IPS-11a (cell line): Measurements from ENCODE around the gene SULF2.

Experiments
- H3K4me3 ChIP-seq: one replicate; pipeline ENCODE4 v1.5.1; 2013; ENCODE audit warnings: low read depth, low read length, control low read depth

SULF2 gene

DNA sequence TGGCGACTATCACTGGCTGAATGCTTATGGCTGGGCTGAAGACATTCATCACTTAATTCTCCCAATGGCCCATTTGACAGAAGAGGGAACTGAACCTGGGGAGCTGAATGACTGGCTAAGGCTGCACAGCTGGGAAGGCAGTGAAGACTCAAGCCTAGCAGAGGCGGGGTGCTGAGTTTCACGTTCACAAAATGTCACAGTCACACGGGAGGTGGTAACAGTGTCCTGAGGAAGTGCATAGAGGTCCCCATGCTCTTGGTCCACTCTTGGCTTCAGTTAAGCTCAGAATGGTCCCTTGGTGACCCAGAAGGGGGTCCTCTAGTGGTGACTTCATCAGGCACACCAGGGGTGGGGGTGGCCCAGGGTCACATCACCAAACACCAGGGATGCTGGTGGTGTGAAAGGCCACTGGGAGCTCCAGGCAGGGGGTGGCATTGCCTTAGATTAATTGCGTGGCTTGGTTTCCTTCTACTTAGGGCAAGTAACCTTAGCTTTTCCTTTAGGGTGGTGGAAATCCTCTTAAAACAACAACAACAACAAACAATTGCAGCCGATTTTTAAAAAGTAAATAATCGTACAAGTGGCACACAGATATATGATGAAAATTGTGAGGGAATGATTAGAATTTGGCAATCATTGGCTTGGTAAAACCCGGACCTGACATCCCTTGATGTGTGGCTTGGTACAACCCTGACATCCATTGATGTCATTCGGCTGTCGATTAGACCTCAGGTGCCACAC lies 45.0 kb downstream of the SULF2 start:
- no peak overlapping the region for H3K4me3 ChIP-seq

DNA sequence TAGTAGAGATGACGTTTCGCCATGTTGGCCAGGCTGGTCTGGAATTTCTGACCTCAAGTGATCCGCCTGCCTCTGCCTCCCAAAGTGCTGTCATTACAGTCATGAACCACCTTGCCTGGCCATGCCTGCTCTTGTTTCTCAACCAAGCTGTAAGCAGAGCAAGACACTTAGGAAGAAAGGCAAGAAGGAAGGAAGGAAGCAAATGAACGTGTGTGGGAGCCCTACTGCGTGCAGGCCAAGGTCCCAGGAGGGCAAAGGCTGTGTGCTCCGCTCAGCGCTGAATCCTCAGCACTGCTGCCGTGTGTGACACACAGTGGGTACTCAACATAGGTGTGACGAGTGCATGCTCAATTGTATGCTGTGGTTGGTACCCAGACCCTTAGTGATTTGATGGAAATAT lies 47.4 kb downstream of the SULF2 start:
- no peak overlapping the region for H3K4me3 ChIP-seq

DNA sequence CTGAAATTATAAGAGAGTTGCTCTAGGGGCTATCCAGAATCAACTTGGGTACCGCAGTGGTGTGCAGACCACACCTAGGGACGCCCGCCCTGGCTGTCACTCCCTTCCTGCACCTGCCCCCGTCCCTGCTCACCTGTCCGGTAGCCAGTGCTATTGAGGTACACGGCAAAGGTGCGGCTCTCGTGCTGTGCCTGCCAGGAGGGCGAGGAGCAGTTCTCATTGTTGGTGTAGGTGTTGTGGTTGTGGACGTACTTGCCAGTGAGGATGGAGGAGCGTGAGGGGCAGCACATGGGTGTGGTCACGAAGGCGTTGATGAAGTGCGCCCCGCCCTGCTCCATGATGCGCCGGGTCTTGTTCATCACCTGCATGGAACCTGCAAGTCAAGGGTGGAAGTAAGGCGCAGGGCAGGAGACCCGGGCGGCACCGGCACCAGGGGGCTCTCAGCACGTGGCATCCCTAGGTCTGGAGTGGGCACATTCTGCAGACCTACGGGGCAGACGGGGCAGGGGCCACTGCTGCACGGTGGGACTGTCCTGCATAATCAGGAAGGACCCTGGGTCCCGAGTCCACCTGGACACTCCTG lies 48.6 kb downstream of the SULF2 start:
- no peak overlapping the region for H3K4me3 ChIP-seq

DNA sequence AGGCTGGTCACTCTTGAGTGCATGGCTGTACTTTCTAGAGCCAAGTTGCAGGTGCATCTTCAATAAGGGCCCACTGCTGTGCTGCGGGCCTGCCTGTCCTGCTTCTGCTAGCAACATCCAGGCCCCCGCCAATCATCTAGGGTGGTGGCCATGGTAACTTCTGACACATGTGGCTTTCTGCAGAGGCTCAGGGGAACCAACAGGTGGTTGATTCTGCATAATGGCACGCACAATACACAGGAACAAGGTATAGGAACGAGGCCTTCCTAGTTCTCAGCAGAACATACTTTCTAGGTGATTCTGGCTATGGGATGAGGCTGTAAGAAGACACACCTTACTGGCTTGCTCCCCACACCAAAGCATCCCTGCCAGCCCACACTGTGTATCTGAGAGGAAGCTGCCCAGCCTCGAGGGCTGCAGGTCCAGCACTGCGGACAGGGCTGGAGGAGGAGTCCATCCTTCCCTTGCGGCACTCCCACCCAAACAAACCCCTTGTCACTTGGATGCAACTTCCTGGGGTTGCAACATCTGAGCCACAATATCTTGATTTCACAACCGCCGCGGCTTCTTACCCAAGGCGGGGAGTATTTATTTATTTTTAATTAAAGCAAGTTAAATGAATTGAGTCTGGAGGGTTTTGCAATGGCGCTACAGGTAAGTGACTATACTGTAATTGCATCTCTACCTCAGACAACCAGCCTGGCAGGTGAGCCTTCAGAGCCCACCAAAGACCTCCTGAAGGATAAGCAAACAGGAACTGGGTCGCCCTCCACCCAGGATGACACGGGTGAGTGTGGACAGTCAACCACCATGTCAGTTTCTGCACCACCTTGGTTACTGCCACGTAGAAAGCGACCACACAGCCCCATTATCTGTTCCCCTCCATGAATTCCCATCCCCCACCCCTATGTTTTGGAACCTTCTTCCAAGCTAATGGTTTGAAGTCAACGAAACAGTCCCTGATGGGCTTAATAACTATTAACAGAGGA lies 49.6 kb downstream of the SULF2 start:
- H3K4me3 ChIP-seq, result no peak overlapping the region

DNA sequence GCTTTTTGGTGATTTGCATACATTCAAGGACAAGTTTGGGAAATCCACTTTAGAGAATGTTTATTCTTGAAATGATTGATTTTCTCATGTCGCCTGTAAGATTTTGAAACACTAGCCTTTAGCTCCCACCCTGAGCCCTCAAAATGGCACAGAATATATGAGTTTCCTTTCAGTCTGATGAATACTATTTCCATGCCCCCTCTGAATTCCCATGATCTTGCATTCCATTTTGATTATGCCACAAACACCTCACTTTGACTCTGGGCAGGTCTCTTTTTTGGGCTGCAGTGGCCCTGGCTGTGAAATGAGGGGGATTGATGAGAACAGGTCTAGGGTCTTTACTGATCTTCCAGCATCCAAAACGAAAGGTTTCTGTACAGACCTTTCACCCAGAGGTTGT lies 50.4 kb downstream of the SULF2 start:
- H3K4me3 ChIP-seq, result no peak overlapping the region

DNA sequence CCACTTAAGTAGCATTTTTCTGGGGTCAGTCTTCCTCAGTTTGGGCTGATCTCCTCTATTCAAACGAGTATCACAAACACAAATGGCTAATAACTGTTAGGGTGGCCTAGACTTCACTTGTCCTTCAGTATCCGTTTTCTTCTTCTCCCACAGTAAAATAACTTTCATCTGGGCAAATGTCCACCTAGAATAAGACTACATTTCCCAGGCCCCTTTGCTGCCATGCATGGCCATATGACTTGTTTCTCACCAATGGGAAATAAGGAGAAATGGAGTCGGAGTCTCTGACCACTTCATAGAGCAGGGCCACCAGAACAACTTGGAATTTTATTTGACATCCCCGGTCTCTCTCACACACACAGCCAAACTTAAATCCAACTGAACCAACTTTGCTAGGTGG lies 51.4 kb downstream of the SULF2 start:
- no peak overlapping the region for H3K4me3 ChIP-seq

DNA sequence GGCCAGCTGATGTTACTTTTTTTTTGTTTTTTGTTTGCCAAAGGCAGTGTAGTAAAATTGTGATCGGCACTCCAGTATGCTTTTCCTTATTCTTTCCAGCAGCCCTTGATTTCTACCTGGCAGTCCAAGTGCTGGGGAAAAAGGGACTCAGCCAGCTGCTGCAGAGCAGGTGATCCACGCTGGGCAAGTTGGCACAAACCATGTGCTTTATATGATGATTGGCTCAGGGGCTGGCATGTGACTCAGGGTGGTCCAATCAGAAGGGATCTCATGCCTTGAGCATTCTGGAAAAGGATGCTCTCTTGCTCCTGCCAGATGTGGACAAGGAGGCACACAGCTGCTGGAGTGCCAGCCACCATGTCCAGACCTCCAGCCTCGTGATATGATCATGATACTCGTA lies 54.5 kb downstream of the SULF2 start:
- H3K4me3 ChIP-seq, result no peak overlapping the region

DNA sequence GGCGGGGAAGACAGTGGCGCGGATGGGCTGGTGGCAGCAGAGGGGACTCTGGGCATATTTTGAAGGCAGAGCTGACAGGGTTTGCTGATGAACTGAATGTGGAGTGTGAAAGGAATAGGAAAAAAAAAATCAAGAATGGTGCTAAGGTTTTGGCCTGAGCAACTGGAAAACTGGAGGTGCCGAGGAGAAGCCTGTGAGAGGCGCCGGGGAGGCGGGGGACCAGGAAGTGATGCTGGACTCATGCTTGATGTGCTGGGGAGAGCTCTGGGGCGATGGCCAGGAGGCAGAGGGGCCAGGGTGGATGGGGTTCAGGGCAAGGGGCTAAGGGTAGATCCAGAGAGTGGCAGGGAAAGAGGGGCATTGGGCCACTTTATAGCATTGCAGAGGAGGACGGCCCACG lies 55.8 kb downstream of the SULF2 start:
- H3K4me3 ChIP-seq, result no peak overlapping the region

DNA sequence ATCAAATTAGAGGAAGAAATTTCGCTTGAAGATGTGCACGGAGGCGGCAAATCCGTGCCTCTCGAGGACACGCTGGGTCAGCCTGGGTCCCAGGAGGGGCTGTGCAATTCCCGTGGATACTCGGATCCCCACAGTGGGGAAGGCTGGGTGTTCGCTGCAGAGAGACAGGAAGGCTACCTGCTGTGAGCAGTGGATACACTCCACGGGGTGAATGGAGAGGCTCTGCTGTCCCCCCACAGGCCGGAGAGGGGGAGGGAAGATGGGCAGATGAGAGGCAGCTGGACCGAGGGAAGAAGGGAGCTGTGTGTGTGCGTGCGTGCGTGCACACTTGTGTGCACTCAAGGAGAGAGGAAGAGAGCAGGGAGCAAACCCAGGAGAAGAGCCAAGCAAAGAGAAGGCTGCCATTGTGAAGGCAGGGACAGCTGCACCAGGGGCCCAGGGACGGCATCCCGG lies 57.3 kb downstream of the SULF2 start:
- no peak overlapping the region for H3K4me3 ChIP-seq

DNA sequence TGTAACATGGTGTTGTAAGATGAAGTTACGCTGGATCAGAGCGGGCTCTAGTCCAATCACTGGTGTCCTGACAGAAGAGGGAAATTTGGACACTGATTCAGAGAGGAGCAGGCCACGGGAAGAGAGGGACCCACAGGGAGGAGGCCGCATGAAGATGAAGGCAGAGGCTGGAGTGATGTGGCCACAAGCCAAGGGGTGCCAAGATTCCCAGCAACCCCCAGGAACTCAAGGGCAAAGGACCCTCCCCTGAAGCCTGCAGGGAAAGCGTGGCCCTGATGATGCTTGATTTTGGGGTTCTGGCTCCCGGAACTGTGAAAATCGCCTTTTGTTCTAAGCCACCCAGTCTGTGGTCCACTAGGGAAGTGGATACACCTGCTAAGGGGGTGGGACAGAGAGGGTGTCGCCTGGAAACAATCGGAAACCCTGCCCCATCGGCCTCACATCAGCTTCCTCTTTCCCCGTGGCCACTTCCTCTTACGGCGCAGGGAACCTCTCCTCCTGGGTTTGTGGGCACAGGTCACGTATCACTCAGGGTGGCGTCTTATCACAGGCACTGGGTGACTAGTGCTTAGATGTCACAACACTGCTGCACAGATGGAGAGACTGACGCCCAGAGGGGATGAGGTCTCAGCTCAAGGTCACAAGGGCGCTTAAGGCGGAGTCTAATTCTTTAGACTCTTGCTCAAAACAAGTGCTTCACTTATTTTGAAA lies 58.0 kb downstream of the SULF2 start:
- no peak overlapping the region for H3K4me3 ChIP-seq

DNA sequence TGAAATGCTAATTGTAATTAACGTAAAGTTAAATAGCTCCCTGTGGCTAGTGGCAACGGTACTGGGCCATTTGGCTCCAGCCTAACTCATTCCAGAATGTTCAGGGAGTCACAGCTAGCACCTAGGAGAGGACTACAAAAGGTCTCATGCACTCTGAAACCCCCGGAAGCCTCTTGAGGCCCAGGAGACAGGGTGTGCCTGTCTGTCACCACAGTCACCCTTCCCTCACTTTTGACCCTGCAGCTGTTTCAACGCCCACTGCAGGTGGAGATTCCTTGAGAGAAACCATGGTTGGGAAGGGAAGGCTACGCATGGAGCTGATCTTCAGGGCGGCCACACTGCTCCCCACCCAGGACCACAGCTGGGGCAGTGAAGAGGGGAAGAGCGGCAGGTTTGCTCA lies 58.6 kb downstream of the SULF2 start:
- H3K4me3 ChIP-seq, result no peak overlapping the region

DNA sequence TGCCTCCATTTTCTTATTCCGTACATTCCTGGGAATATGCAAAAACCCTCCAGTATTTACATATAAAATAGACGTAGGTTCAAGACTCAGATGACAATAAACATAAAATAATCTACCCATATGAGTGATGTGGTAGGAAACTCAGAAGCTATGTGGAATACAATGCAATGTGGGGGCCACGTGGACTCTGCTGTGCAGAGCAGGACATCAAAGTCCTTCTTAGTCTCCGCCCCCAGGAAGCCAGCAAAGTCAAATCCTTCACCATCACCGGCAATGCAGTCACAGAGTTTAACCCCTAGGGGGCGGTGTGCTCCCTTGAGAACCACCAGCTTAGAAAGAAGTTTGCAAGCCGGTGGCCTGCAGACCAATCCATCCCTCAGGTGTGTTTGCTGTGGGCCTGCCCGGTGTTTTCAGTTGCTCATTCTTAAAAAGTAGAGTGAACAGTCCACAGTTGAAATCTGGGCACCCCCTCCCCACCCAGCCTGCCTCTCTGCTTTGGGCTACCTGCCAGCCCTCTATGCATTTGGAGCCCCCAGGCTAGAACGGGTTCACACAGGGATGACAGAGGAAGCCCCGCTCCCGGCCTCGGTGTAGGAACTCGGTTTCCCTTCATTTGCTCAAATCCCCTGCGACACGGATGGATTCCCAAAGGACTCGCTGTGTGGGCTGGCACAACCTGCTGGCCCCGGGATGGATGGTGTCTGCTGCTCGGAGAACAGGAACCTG lies 59.9 kb downstream of the SULF2 start:
- no peak overlapping the region for H3K4me3 ChIP-seq

DNA sequence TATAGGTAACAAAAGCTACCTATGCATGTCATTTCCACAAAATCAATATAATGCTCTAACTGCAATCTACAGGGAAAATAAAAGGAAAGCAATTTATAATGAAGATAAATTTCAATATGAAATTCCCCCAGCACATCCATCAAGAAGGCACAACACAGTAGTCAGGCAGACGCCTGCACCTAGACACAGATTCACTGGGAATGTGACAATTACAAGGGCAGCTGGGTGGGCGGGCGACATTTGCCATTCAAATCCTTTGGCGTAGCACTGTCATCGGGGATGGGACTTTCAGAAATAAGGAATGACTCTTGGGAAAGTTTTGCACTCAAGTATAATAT lies 60.4 kb downstream of the SULF2 start:
- H3K4me3 ChIP-seq, result no peak overlapping the region

DNA sequence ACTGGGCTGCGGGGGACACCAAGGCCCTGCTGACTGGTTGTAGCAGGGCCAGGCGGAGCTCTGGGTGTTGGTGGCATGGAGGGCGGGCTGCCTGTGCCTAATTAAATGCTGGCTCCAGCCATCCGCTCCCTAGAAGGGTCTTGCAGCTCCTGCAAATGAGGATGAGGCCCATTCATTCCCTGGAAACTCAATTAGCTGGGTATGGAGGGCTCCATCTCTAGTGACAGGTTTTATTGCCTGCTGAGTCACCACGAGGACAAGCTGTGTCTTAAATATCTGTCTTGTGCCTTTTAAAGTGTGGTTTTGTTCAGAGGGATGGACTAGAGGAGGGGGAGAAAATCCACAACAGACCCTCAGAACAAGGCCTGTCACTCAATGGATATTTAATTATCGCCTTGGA lies 60.9 kb downstream of the SULF2 start:
- H3K4me3 ChIP-seq, result no peak overlapping the region

DNA sequence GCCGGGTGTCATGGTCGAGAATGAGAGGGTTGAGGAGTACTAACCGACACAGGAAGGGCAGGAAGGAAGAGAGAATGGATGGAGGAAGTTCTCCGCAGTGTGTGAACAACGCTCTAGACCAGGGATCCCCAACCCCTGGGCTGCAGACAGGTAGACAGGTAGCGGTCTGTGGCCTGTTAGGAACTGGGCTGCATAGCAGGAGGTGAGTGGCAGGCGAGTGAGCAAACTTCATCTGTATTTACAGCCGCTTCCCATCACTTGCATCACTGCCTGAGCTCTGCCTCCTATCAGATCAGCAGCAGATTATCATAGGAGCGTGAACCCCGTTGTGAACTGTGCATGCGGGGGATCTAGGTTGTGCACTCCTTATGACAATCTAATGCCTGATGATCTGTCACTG lies 62.0 kb downstream of the SULF2 start:
- H3K4me3 ChIP-seq, result no peak overlapping the region

DNA sequence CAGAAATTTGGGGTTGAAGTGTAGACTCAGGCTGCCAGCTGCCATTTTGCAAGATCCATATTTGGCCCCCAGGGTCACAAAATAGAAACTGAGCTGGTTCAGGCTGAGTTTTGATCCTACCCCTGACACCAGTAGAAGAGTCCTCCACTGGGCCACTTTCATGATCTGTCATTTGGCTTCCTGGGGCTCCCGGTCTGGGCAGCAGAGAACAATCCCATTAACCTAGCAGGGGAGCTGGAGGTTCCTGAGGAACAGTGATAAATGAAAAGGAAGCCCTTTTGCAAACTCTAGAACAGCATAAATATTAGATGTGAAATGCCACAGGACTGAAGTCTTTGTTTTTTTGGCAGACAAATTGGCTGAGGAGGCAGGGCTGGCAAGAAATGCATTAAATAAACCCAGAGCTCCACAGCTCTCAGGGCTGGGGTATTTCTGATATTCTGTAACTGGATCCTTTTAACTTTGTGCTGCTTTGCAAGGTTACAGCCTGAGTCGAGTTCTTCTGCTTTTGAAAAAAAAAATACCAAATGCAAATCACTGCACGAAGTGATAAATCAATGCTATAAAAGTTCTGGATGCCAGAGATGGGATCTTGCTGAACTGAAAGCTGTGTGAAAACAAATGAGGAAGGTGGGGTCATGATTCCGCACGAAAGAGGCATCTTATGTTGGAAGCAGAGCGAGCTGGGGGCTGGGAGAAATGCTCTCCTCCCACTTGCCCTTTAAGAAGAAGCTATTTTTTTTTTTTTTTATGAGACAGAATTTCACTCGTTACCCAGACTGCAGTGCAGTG lies 64.4 kb downstream of the SULF2 start:
- no peak overlapping the region for H3K4me3 ChIP-seq

DNA sequence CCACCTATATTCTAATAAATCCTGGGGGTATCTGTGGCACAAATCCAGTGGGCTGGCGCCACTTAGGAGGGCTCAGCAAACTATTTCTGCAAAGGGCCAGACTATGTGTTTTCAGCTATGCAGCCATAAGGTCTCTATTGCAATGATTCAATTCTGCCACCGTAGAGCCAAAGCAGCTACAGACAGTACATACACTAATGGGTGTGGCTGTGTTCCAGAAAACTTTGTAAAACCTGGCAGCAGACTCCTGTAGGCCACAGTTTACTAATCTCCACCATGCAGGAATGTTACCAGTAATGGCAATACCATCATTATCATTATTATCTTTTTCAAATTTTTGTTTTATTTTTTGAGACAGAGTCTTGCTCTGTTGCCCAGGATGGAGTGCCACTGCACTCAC lies 65.7 kb downstream of the SULF2 start:
- H3K4me3 ChIP-seq, result no peak overlapping the region

DNA sequence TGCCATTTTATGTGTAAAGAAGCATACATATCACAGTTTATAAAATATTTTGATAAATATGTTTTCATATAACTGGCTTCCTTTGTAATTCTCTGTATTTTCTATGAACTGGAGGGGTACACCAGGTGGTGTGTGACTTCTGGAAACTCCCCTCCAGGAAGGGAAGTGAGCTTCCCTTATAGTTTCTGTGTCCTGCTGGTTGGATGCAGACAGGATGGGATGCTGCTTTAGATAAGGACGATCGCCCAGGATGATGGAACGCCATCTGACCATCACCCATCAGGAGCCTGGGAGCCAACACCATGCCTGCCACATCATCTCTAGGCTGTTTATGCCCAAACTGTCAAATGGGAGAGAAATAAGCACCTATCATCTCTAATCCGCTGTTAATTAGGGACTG lies 66.1 kb downstream of the SULF2 start:
- no peak overlapping the region for H3K4me3 ChIP-seq

DNA sequence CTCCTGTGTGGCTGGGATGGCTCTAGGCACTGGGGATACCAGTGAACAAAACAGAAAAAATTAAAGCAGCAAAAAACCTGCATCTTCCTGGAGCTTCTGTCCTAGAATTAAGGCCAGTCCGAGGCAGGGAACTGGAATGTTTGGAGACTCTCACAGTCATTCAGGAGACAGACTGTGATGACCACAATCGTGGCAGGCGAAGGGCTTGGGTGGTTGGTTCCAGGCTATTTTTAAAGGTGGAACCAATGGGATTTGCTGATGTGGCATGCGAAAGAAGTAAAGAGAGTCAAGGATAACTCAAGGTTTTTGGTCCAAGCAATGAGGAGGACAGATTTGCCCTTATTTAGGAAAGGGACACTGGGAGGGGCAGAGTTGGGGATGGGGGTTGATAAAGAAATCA lies 66.9 kb downstream of the SULF2 start:
- no peak overlapping the region for H3K4me3 ChIP-seq

DNA sequence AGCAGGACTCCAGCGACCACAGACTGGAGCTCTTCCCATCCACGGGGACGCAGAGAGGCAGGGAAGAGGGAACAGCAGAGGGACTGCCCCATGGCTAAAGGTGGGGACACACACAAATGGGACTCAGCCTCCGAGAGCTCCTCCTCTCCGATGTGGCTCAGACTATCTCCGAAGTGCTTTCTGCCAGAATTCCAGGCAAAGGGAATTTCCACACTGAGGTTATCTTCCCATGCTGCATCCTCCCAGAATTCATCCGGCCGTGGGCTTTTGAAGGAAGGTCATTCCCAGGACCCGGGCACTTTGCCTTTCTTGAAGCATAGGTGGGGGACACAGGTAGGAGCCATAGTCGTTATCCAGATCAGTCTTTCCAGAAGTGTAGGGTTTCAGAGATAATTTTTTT lies 67.9 kb downstream of the SULF2 start:
- no peak overlapping the region for H3K4me3 ChIP-seq
